WTC11 (cell line): ENCODE data around the gene ABAT. TPM values are rescaled to one million over a fixed set of nuclear protein-coding genes. Genes with fewer than 3 reads are reported as not detected.

Source experiments
- ATAC-seq: fragments of 200-7000 bp; cut with Tn5 transposase; 2 replicates; pipeline ENCODE4 v1.10.0; 2021; ENCODE audit warnings: mild to moderate bottlenecking, moderate library complexity
- CTCF ChIA-PET: fragments of 300-600 bp; sonication (Branson Sonifier 250); formaldehyde crosslinking; loops from one replicate; lab custom pipeline; 2021; ENCODE audit warnings: antibody characterized with exemption; lab: Charles Lee
- POLR2A ChIA-PET: fragments of 350-600 bp; sonication (Branson Sonifier 250); formaldehyde crosslinking; loops from one replicate; lab custom pipeline; 2021; ENCODE audit warnings: antibody characterized with exemption; lab: Charles Lee
- DNase-seq: peaks from one replicate; pipeline ENCODE4 v3.0.0; 2021; ENCODE audit warnings: low spot score
- H3K27ac Mint-ChIP-seq: 2 replicates; pipeline ENCODE4 v1.8.0; 2021; ENCODE audit warnings: mixed read lengths
- H3K27me3 Mint-ChIP-seq: 2 replicates; pipeline ENCODE4 v1.8.0; 2021; ENCODE audit warnings: low read depth, mild to moderate bottlenecking, moderate library complexity, mixed read lengths
- H3K36me3 Mint-ChIP-seq: 2 replicates; pipeline ENCODE4 v1.8.0; 2021; ENCODE audit warnings: mixed read lengths
- H3K4me1 Mint-ChIP-seq: 2 replicates; pipeline ENCODE4 v1.8.0; 2022; ENCODE audit warnings: mixed read lengths
- H3K4me3 Mint-ChIP-seq: 2 replicates; pipeline ENCODE4 v1.8.0; 2021; ENCODE audit warnings: mild to moderate bottlenecking, moderate library complexity, mixed read lengths
- H3K9me3 Mint-ChIP-seq: 2 replicates; pipeline ENCODE4 v1.8.0; 2021; ENCODE audit warnings: mixed read lengths
- AFF4 ChIP-seq: sonication (generic); formaldehyde crosslinking; IDR thresholded peaks from 2 replicates; pipeline ENCODE4 v1.8.1; 2023; ENCODE audit warnings: mild to moderate bottlenecking, missing genetic modification reagents, borderline replicate concordance
- ERG ChIP-seq: fragments of 250-450 bp; sonication (Bioruptor Pico); IDR thresholded peaks from 2 replicates; pipeline ENCODE4 v1.8.0; 2021; ENCODE audit warnings: mild to moderate bottlenecking
- ESRRA ChIP-seq: sonication (generic); formaldehyde crosslinking; IDR thresholded peaks from 2 replicates; pipeline ENCODE4 v1.8.1; 2022; ENCODE audit warnings: mild to moderate bottlenecking, missing genetic modification reagents, borderline replicate concordance
- ETV6 ChIP-seq: sonication (generic); formaldehyde crosslinking; IDR thresholded peaks from 2 replicates; pipeline ENCODE4 v1.8.1; 2022; ENCODE audit warnings: mild to moderate bottlenecking, missing genetic modification reagents
- JAZF1 ChIP-seq: fragments of 250-450 bp; sonication (Bioruptor Pico); IDR thresholded peaks from 2 replicates; pipeline ENCODE4 v1.9.0; 2021; ENCODE audit warnings: moderate library complexity, mild to moderate bottlenecking, inconsistent platforms
- NFATC4 ChIP-seq: fragments of 250-450 bp; sonication (Bioruptor Pico); IDR thresholded peaks from 2 replicates; pipeline ENCODE4 v1.9.0; 2021; ENCODE audit warnings: mild to moderate bottlenecking
- NR1H2 ChIP-seq: sonication (generic); formaldehyde crosslinking; IDR thresholded peaks from 2 replicates; pipeline ENCODE4 v1.9.0; 2021; ENCODE audit warnings: mild to moderate bottlenecking, moderate library complexity, missing genetic modification reagents
- NR2C2 ChIP-seq: sonication (generic); formaldehyde crosslinking; IDR thresholded peaks from 2 replicates; pipeline ENCODE4 v1.8.0; 2022; ENCODE audit warnings: mild to moderate bottlenecking, missing genetic modification reagents
- PRDM15 ChIP-seq: sonication (generic); formaldehyde crosslinking; IDR thresholded peaks from 2 replicates; pipeline ENCODE4 v1.8.0; 2022; ENCODE audit warnings: missing genetic modification reagents
- RELA ChIP-seq: sonication (generic); formaldehyde crosslinking; IDR thresholded peaks from 2 replicates; pipeline ENCODE4 v1.8.1; 2022; ENCODE audit warnings: missing genetic modification reagents, mild to moderate bottlenecking, borderline replicate concordance
- SP1 ChIP-seq: sonication (generic); formaldehyde crosslinking; conservative IDR thresholded peaks from 2 replicates; pipeline ENCODE4 v1.8.1; 2022; ENCODE audit warnings: missing genetic modification reagents
- TEAD4 ChIP-seq: sonication (generic); formaldehyde crosslinking; IDR thresholded peaks from 2 replicates; pipeline ENCODE4 v1.8.0; 2022; ENCODE audit warnings: mild to moderate bottlenecking, missing genetic modification reagents
- TP53 ChIP-seq: sonication (generic); formaldehyde crosslinking; IDR thresholded peaks from 2 replicates; pipeline ENCODE4 v1.8.1; 2023; ENCODE audit warnings: mild to moderate bottlenecking, missing genetic modification reagents
- USF2 ChIP-seq: sonication (generic); formaldehyde crosslinking; IDR thresholded peaks from 2 replicates; pipeline ENCODE4 v1.8.1; 2023; ENCODE audit warnings: mild to moderate bottlenecking, missing genetic modification reagents, moderate library complexity
- ZNF138 ChIP-seq: sonication (generic); formaldehyde crosslinking; conservative IDR thresholded peaks from 2 replicates; pipeline ENCODE4 v1.8.1; 2022; ENCODE audit warnings: mild to moderate bottlenecking, moderate library complexity, missing genetic modification reagents
- ZNF396 ChIP-seq: fragments of 250-450 bp; sonication (Bioruptor Pico); IDR thresholded peaks from 2 replicates; pipeline ENCODE4 v1.8.0; 2021; ENCODE audit warnings: mild to moderate bottlenecking, moderate library complexity, borderline replicate concordance
- total RNA-seq: library from RNA; stranded (reverse); gene quantifications from 3 replicates; pipeline ENCODE4 v1.2.3, GENCODE V29; 2021

ABAT gene
- total RNA-seq, 1 experiment from 2014 or later = 6.6 TPM

GRCh38 chr16:8818504-8819270, 144.3 kb downstream of the ABAT start (continued):
- TF ChIP-seq ESRRA (no peak), USF2 (CRISPR knock-in tag) (no peak), NR1H2 (CRISPR knock-in tag) (no peak), NR2C2 (no peak), AFF4 (CRISPR knock-in tag) (no peak)

GRCh38 chr16:8819411-8820034, 145.1 kb downstream of the ABAT start:
- ChIA-PET CTCF (interaction anchor here (0.6 kb wide), 1 partner anchor 1933 kb away, joined by 3 read pairs; no protein-coding TSS in a partner anchor), POLR2A (interaction anchor here (1.2 kb wide), 1 partner anchor 12 kb away, joined by 3 read pairs; no protein-coding TSS in a partner anchor)
- Mint-ChIP-seq H3K4me3 (no peak overlapping the region), H3K36me3 (peaks cover 80% of the 10 kb centered on the region), H3K27ac (peak overlapping the region; percentile 88; the same call in 1 of the 2 replicates), H3K4me1 (peaks cover 25% of the 10 kb centered on the region), H3K27me3 (no peaks in the 10 kb centered on the region), H3K9me3 (peaks cover 4% of the 10 kb centered on the region; the same call in 1 of the 2 replicates)
- TF ChIP-seq JAZF1 (CRISPR knock-in tag) (no peak), ZNF138 (no peak), TP53 (CRISPR knock-in tag) (no peak), NFATC4 (CRISPR knock-in tag) (no peak), SP1 (CRISPR knock-in tag) (no peak), TEAD4 (CRISPR knock-in tag) (no peak), PRDM15 (CRISPR knock-in tag) (no peak), ERG (CRISPR knock-in tag) (no peak), ETV6 (CRISPR knock-in tag) (no peak), ZNF396 (CRISPR knock-in tag) (no peak), RELA (CRISPR knock-in tag) (no peak)
- ATAC-seq (no peak), DNase-seq (no peak)
